HCT116 (cell line): ENCODE measurements around the gene DNAAF5. TPM values are rescaled to one million over a fixed set of nuclear protein-coding genes. Genes with fewer than 3 reads are reported as not detected.

Experiments
- ATAC-seq: fragments of 200-7000 bp; cut with Tn5 transposase; 2 replicates; pipeline ENCODE4 v1.9.1; 2020; ENCODE audit warnings: mild to moderate bottlenecking, moderate library complexity
- BruUV-seq: library from RNA; stranded (reverse); fragments of 400-500 nt; replicated peaks from 2 replicates; lab custom pipeline; 2021; lab: Mats Ljungman, UMichigan
- CTCF ChIA-PET: fragments of 300-600 bp; sonication (Branson Sonifier 250); formaldehyde crosslinking; loops from one replicate; lab custom pipeline; 2021; ENCODE audit warnings: antibody characterized with exemption; lab: Charles Lee
- POLR2A ChIA-PET: fragments of 300-600, 350-600 bp; sonication (Branson Sonifier 250); formaldehyde crosslinking; loops from one replicate; lab custom pipeline; 2021; ENCODE audit warnings: antibody characterized with exemption; lab: Charles Lee
- RAD21 ChIA-PET, 2 experiments: fragments of 300-600 bp; sonication (Branson Sonifier 250); formaldehyde crosslinking; loops; one replicate each; lab custom pipeline; 2023; ENCODE audit warnings: low total read pairs in 2 of 2; ENCODE audit not compliant: uncharacterized antibody in 2 of 2, unreplicated experiment in 2 of 2, low non-redundant PET in 1 of 2; lab: Charles Lee
- DNase-seq: peaks from one replicate; pipeline ENCODE4 v3.0.0-alpha.2; 2010; ENCODE audit warnings: low read depth, low spot score
- H2AFZ ChIP-seq: fragments of 200-600 bp; shearing (Covaris generic), sonication (generic); 2 replicates; pipeline ENCODE4 v1.6.1; 2017; ENCODE audit warnings: low read depth, mixed run types, mixed read lengths, antibody characterized with exemption, low read length; ENCODE audit not compliant: poor library complexity, severe bottlenecking
- H3K27ac ChIP-seq: 2 replicates; pipeline ENCODE4 v1.5.1; 2012; ENCODE audit warnings: low read depth, low read length
- H3K27me3 ChIP-seq: fragments of 200-600 bp; sonication (generic); 2 replicates; pipeline ENCODE4 v1.6.1; 2016; ENCODE audit warnings: mixed run types, low read length, mixed read lengths; ENCODE audit not compliant: insufficient read depth
- H3K36me3 ChIP-seq, 2 experiments: fragments of 200-500 bp in 1 of 2; fragments of 200-600 bp in 1 of 2; sonication (Bioruptor generic) in 1 of 2; sonication (generic) in 1 of 2; 2 replicates each; pipeline versions ENCODE4 v1.5.1 to v1.6.1; 2014 to 2016; ENCODE audit warnings: low read length in 2 of 2, inconsistent platforms in 1 of 2, mixed read lengths in 1 of 2, mixed run types in 1 of 2; ENCODE audit not compliant: insufficient read depth in 2 of 2, control insufficient read depth in 1 of 2
- H3K4me1 ChIP-seq, 2 experiments: fragments of 200-600 bp in 1 of 2; sonication (generic) in 1 of 2; 2 replicates each; pipeline versions ENCODE4 v1.5.1 to v1.6.1; 2012 to 2017; ENCODE audit warnings: low read length in 2 of 2, inconsistent platforms in 1 of 2, mild to moderate bottlenecking in 1 of 2, mixed read lengths in 1 of 2, mixed run types in 1 of 2, moderate library complexity in 1 of 2; ENCODE audit not compliant: insufficient read depth in 2 of 2, control insufficient read depth in 1 of 2
- H3K4me2 ChIP-seq: fragments of 200-600 bp; sonication (generic); 2 replicates; pipeline ENCODE4 v1.6.1; 2017; ENCODE audit warnings: mixed run types, low read length, mixed read lengths
- H3K4me3 ChIP-seq, 2 experiments: fragments of 200-600 bp in 1 of 2; sonication (generic) in 1 of 2; replicated peaks in 1 of 2; 2 replicates each; pipeline ENCODE4 v1.5.1; 2011 to 2016; ENCODE audit warnings: low read length in 2 of 2, control low read depth in 1 of 2, low read depth in 1 of 2, mild to moderate bottlenecking in 1 of 2, mixed read lengths in 1 of 2, mixed run types in 1 of 2
- H3K79me2 ChIP-seq: fragments of 200-600 bp; sonication (generic); 2 replicates; pipeline ENCODE4 v1.6.1; 2017; ENCODE audit warnings: mild to moderate bottlenecking, mixed run types, low read length, moderate library complexity, mixed read lengths; ENCODE audit not compliant: insufficient read depth
- H3K9ac ChIP-seq: fragments of 200-600 bp; sonication (generic); 2 replicates; pipeline ENCODE4 v1.6.1; 2016; ENCODE audit warnings: low read length, mixed read lengths
- H3K9me2 ChIP-seq: fragments of 200-600 bp; sonication (generic), shearing (Covaris generic); 2 replicates; pipeline ENCODE4 v1.6.1; 2017; ENCODE audit warnings: mixed run types, mild to moderate bottlenecking, moderate library complexity; ENCODE audit not compliant: insufficient read depth
- H3K9me3 ChIP-seq, 2 experiments: fragments of 200-500 bp in 1 of 2; fragments of 200-600 bp in 1 of 2; sonication (Bioruptor generic) in 1 of 2; sonication (generic) in 1 of 2; 2 replicates each; pipeline ENCODE4 v1.6.1; 2014 to 2017; ENCODE audit warnings: low read length in 2 of 2, mixed read lengths in 2 of 2, inconsistent platforms in 1 of 2, low read depth in 1 of 2, mild to moderate bottlenecking in 1 of 2, mixed run types in 1 of 2, moderate library complexity in 1 of 2; ENCODE audit not compliant: control insufficient read depth in 1 of 2, insufficient read depth in 1 of 2
- H4K20me1 ChIP-seq: fragments of 200-600 bp; sonication (generic), shearing (Covaris generic); 2 replicates; pipeline ENCODE4 v1.6.1; 2017; ENCODE audit warnings: mixed run types, mild to moderate bottlenecking, moderate library complexity; ENCODE audit not compliant: insufficient read depth
- CBX3 ChIP-seq: IDR thresholded peaks from 2 replicates; pipeline ENCODE4 v1.6.1; 2012; ENCODE audit warnings: low read depth
- ELF1 ChIP-seq: IDR thresholded peaks from 2 replicates; pipeline ENCODE4 v1.6.1; 2012; ENCODE audit warnings: low read depth, borderline replicate concordance
- EZH2 ChIP-seq: fragments of 200-600 bp; sonication (generic); IDR thresholded peaks from 2 replicates; pipeline ENCODE4 v1.6.1; 2017; ENCODE audit warnings: antibody characterized with exemption, mixed run types
- JUND ChIP-seq: IDR thresholded peaks from 2 replicates; pipeline ENCODE4 v1.6.1; 2012
- POLR2A ChIP-seq: IDR thresholded peaks from 2 replicates; pipeline ENCODE4 v1.7.0; 2011; ENCODE audit warnings: borderline replicate concordance; ENCODE audit not compliant: insufficient read depth, insufficient read length; ENCODE audit errors: extremely low read depth
- POLR2AphosphoS5 ChIP-seq: IDR thresholded peaks from 2 replicates; pipeline ENCODE4 v1.6.1; 2011; ENCODE audit warnings: mild to moderate bottlenecking, low read depth, low read length, moderate library complexity
- RAD21 ChIP-seq: IDR thresholded peaks from 2 replicates; pipeline ENCODE4 v1.6.1; 2012; ENCODE audit warnings: low read depth, mild to moderate bottlenecking
- SIN3A ChIP-seq: IDR thresholded peaks from 2 replicates; pipeline ENCODE4 v1.6.1; 2012; ENCODE audit warnings: low read depth
- SRF ChIP-seq: IDR thresholded peaks from 2 replicates; pipeline ENCODE4 v1.6.1; 2012; ENCODE audit warnings: low read depth
- ZFX ChIP-seq: fragments of 450-650 bp; IDR thresholded peaks from 2 replicates; pipeline ENCODE4 v1.6.1; 2017
- ZNF274 ChIP-seq: fragments of 200-500 bp; sonication (Bioruptor generic); IDR thresholded peaks from 2 replicates; pipeline ENCODE4 v1.6.1; 2014; ENCODE audit warnings: mild to moderate bottlenecking, low read depth, low read length, inconsistent platforms
- intact Hi-C: fragments of 100-400 bp; cut with micrococcal nuclease; formaldehyde crosslinking; loops from 2 replicates; pipeline ENCODE4 v1.10.0; 2022
- total RNA-seq: library from RNA; stranded (reverse); gene quantifications from one replicate; pipeline ENCODE4 v1.2.1, GENCODE V29; 2021; ENCODE audit not compliant: unreplicated experiment
- TF ChIP-seq, protein P1 (sequence below), 3 experiments: fragments of 200-600 bp in 1 of 3; sonication (generic) in 1 of 3; IDR thresholded peaks in 2 of 3; conservative IDR thresholded peaks in 1 of 3; 2 replicates each; pipeline ENCODE4 v1.5.1; 2012 to 2017; ENCODE audit warnings: low read depth in 2 of 3, low read length in 2 of 3, antibody characterized with exemption in 1 of 3, borderline replicate concordance in 1 of 3, control low read depth in 1 of 3, mild to moderate bottlenecking in 1 of 3, mixed read lengths in 1 of 3, mixed run types in 1 of 3, moderate library complexity in 1 of 3; ENCODE audit not compliant: insufficient read depth in 1 of 3

DNAAF5 gene
- total RNA-seq, 1 experiment from 2014 or later = 69.4 TPM

GRCh38 chr7:833601-834258 is 107.2 kb downstream of the DNAAF5 start:
- no peaks in the 10 kb centered on the region for H4K20me1 ChIP-seq
- no peaks in the 10 kb centered on the region for H3K27me3 ChIP-seq
- ChIA-PET RAD21 (no interaction called here), CTCF (interaction anchor here (1.7 kb wide), 1 partner anchor 40 kb away, joined by 5 read pairs; no protein-coding TSS in a partner anchor), POLR2A (no interaction called here)
- H3K9ac ChIP-seq = peak overlapping the region; percentile 75
- H3K9me2 ChIP-seq = no peaks in the 10 kb centered on the region
- TF ChIP-seq SIN3A = no peak
- TF ChIP-seq POLR2A = no peak
- TF ChIP-seq JUND = no peak
- TF ChIP-seq SRF = no peak
- TF ChIP-seq, protein P1, sequence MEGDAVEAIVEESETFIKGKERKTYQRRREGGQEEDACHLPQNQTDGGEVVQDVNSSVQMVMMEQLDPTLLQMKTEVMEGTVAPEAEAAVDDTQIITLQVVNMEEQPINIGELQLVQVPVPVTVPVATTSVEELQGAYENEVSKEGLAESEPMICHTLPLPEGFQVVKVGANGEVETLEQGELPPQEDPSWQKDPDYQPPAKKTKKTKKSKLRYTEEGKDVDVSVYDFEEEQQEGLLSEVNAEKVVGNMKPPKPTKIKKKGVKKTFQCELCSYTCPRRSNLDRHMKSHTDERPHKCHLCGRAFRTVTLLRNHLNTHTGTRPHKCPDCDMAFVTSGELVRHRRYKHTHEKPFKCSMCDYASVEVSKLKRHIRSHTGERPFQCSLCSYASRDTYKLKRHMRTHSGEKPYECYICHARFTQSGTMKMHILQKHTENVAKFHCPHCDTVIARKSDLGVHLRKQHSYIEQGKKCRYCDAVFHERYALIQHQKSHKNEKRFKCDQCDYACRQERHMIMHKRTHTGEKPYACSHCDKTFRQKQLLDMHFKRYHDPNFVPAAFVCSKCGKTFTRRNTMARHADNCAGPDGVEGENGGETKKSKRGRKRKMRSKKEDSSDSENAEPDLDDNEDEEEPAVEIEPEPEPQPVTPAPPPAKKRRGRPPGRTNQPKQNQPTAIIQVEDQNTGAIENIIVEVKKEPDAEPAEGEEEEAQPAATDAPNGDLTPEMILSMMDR (IDR thresholded peaks at IDR 0.05 in 2 of 3, conservative IDR thresholded peaks at IDR 0.05 in 1 of 3; ENCODE audit: borderline replicate concordance in 1 of 3, insufficient read depth in 1 of 3, low read depth in 2 of 3, low read length in 2 of 3) = no peak
- no peak for TF ChIP-seq ZFX
- no peak for TF ChIP-seq RAD21
- no peak for TF ChIP-seq CBX3
- TF ChIP-seq POLR2AphosphoS5 = no peak
- no peak for TF ChIP-seq ELF1
- no peak for TF ChIP-seq ZNF274
- TF ChIP-seq EZH2 = no peak
- intact Hi-C loops = no loop called here
- H3K4me3 ChIP-seq = no peak overlapping the region
- H3K4me2 ChIP-seq = peak overlapping the region; percentile 90; the same call in 1 of the 2 replicates
- ATAC-seq = no peak
- peak overlapping the region; percentile 98; the same call in 1 of the 2 replicates for H3K27ac ChIP-seq
- H3K79me2 ChIP-seq = peaks cover 93% of the 10 kb centered on the region
- no peak for DNase-seq
- peaks cover 43 to 77% of the 10 kb centered on the region in 2 experiments for H3K4me1 ChIP-seq
- H3K9me3 ChIP-seq = no peaks in the 10 kb centered on the region
- BruUV-seq = no TSS peak
- no peak overlapping the region for H2AFZ ChIP-seq
- H3K36me3 ChIP-seq = peaks cover 0 to 11% of the 10 kb centered on the region in 2 experiments; a peak in 1 of 4 replicates
